Panc1 (cell line): Measurements from ENCODE around the gene TRIO. TPM values are rescaled to one million over a fixed set of nuclear protein-coding genes. Genes with fewer than 3 reads are reported as not detected.

ENCODE experiments used
- ATAC-seq: fragments of 200-7000 bp; cut with Tn5 transposase; 2 replicates; pipeline ENCODE4 v1.9.1; 2020; ENCODE audit warnings: mild to moderate bottlenecking, moderate library complexity
- BruUV-seq: library from RNA; stranded (reverse); fragments of 400-500 nt; replicated peaks from 2 replicates; lab custom pipeline; 2021; lab: Mats Ljungman, UMichigan
- CTCF ChIA-PET: fragments of 300-600 bp; sonication (Branson Sonifier 250); formaldehyde crosslinking; loops from one replicate; lab custom pipeline; 2022; ENCODE audit warnings: antibody characterized with exemption; lab: Charles Lee
- POLR2A ChIA-PET: fragments of 300-600 bp; sonication (Branson Sonifier 250); formaldehyde crosslinking; loops from one replicate; lab custom pipeline; 2022; ENCODE audit warnings: antibody characterized with exemption; lab: Charles Lee
- DNase-seq: peaks from one replicate; pipeline ENCODE4 v3.0.0-alpha.2; 2010; ENCODE audit warnings: low read depth, low spot score
- H3K27ac ChIP-seq: 2 replicates; pipeline ENCODE4 v1.5.1; 2011; ENCODE audit warnings: mild to moderate bottlenecking, low read length, inconsistent platforms
- H3K27me3 ChIP-seq: fragments of 200-500 bp; sonication (Bioruptor generic); 2 replicates; pipeline ENCODE4 v1.6.0; 2014; ENCODE audit warnings: low read length, inconsistent platforms; ENCODE audit not compliant: control insufficient read depth, insufficient read depth
- H3K36me3 ChIP-seq: fragments of 200-500 bp; sonication (Bioruptor generic); 2 replicates; pipeline ENCODE4 v1.5.1; 2014; ENCODE audit warnings: inconsistent platforms, mild to moderate bottlenecking, low read length, moderate library complexity; ENCODE audit not compliant: control insufficient read depth, insufficient read depth
- H3K4me1 ChIP-seq: 2 replicates; pipeline ENCODE4 v1.5.1; 2011; ENCODE audit warnings: inconsistent platforms, mild to moderate bottlenecking, low read length, moderate library complexity; ENCODE audit not compliant: control insufficient read depth, insufficient read depth
- H3K4me3 ChIP-seq, 2 experiments: 2 replicates each; pipeline ENCODE4 v1.5.1; 2011 to 2012; ENCODE audit warnings: low read depth in 2 of 2, low read length in 2 of 2, mild to moderate bottlenecking in 2 of 2, inconsistent platforms in 1 of 2, moderate library complexity in 1 of 2
- H3K9me3 ChIP-seq: fragments of 200-500 bp; sonication (Bioruptor generic); 2 replicates; pipeline ENCODE4 v1.5.1; 2014; ENCODE audit warnings: low read depth, mild to moderate bottlenecking, inconsistent platforms, low read length, moderate library complexity; ENCODE audit not compliant: control insufficient read depth, insufficient read depth
- POLR2AphosphoS5 ChIP-seq: IDR thresholded peaks from 2 replicates; pipeline ENCODE4 v1.6.1; 2012; ENCODE audit warnings: mild to moderate bottlenecking, low read depth, low read length, moderate library complexity
- SIN3A ChIP-seq: IDR thresholded peaks from 2 replicates; pipeline ENCODE4 v1.6.1; 2012; ENCODE audit warnings: low read depth, mild to moderate bottlenecking, low read length, moderate library complexity, borderline replicate concordance; ENCODE audit not compliant: insufficient read depth
- TCF7L2 ChIP-seq: IDR thresholded peaks from 2 replicates; pipeline ENCODE4 v1.6.1; 2011; ENCODE audit warnings: mild to moderate bottlenecking, low read depth, low read length, inconsistent platforms
- in situ Hi-C: cut with HindIII; loops from 2 replicates; pipeline ENCODE4 v1.10.0; 2016; ENCODE audit warnings: low sequenced_read_pairs, low pct_unique_long_range_greater_than_20kb
- intact Hi-C: fragments of 100-400 bp; cut with micrococcal nuclease; formaldehyde crosslinking; loops from one replicate; pipeline ENCODE4 v1.10.0; 2022; ENCODE audit not compliant: unreplicated experiment
- total RNA-seq: library from RNA; stranded (reverse); gene quantifications from one replicate; pipeline ENCODE4 v1.2.1, GENCODE V29; 2021; ENCODE audit not compliant: unreplicated experiment
- TF ChIP-seq, protein P1 (sequence below), 2 experiments: IDR thresholded peaks; 2 replicates each; pipeline ENCODE4 v1.6.1; 2011 to 2012; ENCODE audit warnings: low read depth in 2 of 2, control low read depth in 1 of 2, low read length in 1 of 2, mild to moderate bottlenecking in 1 of 2, moderate library complexity in 1 of 2; ENCODE audit not compliant: insufficient read depth in 1 of 2
- TF ChIP-seq, protein P2 (sequence below): fragments of 450-650 bp; IDR thresholded peaks from 2 replicates; pipeline ENCODE4 v1.5.1; 2017; ENCODE audit warnings: mild to moderate bottlenecking

TRIO gene
- total RNA-seq, 1 experiment from 2014 or later, result 349 TPM

DNA sequence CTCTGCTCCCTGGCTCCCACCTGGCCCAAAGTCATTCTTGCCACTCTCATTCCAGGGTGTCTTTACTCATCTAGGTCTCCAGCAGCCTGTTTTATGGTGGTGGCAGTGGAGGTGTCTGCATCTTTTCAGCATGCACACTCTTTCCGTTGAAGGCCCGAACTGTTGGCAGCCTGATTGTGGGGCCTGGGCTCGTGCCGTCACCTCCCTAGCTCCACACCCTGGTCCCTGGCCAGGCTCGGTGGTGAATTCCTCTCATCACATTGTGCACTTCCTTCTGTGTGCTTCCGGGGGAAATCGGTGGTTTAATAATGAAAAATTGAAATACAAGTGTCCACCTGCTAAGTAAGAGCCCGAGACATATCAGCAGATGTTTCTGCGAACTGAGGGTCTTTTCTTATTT is 214.3 kb downstream of the TRIO start:
- no peak for TF ChIP-seq POLR2AphosphoS5
- TF ChIP-seq TCF7L2, result no peak
- TF ChIP-seq, protein P1, sequence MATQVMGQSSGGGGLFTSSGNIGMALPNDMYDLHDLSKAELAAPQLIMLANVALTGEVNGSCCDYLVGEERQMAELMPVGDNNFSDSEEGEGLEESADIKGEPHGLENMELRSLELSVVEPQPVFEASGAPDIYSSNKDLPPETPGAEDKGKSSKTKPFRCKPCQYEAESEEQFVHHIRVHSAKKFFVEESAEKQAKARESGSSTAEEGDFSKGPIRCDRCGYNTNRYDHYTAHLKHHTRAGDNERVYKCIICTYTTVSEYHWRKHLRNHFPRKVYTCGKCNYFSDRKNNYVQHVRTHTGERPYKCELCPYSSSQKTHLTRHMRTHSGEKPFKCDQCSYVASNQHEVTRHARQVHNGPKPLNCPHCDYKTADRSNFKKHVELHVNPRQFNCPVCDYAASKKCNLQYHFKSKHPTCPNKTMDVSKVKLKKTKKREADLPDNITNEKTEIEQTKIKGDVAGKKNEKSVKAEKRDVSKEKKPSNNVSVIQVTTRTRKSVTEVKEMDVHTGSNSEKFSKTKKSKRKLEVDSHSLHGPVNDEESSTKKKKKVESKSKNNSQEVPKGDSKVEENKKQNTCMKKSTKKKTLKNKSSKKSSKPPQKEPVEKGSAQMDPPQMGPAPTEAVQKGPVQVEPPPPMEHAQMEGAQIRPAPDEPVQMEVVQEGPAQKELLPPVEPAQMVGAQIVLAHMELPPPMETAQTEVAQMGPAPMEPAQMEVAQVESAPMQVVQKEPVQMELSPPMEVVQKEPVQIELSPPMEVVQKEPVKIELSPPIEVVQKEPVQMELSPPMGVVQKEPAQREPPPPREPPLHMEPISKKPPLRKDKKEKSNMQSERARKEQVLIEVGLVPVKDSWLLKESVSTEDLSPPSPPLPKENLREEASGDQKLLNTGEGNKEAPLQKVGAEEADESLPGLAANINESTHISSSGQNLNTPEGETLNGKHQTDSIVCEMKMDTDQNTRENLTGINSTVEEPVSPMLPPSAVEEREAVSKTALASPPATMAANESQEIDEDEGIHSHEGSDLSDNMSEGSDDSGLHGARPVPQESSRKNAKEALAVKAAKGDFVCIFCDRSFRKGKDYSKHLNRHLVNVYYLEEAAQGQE (IDR thresholded peaks at IDR 0.05; ENCODE audit: insufficient read depth in 1 of 2, low read depth in 2 of 2, low read length in 1 of 2), result no peak
- TF ChIP-seq SIN3A, result no peak
- TF ChIP-seq, protein P2, sequence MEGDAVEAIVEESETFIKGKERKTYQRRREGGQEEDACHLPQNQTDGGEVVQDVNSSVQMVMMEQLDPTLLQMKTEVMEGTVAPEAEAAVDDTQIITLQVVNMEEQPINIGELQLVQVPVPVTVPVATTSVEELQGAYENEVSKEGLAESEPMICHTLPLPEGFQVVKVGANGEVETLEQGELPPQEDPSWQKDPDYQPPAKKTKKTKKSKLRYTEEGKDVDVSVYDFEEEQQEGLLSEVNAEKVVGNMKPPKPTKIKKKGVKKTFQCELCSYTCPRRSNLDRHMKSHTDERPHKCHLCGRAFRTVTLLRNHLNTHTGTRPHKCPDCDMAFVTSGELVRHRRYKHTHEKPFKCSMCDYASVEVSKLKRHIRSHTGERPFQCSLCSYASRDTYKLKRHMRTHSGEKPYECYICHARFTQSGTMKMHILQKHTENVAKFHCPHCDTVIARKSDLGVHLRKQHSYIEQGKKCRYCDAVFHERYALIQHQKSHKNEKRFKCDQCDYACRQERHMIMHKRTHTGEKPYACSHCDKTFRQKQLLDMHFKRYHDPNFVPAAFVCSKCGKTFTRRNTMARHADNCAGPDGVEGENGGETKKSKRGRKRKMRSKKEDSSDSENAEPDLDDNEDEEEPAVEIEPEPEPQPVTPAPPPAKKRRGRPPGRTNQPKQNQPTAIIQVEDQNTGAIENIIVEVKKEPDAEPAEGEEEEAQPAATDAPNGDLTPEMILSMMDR, result no peak
- Histone ChIP-seq H3K4me3 (no peak overlapping the region), H3K4me1 (peaks cover 4% of the 10 kb centered on the region; the same call in 1 of the 2 replicates), H3K27me3 (no peaks in the 10 kb centered on the region), H3K9me3 (no peaks in the 10 kb centered on the region), H3K27ac (no peak overlapping the region), H3K36me3 (peaks cover 52% of the 10 kb centered on the region)
- no peak; the same call in 1 of the 2 replicates for ATAC-seq
- ChIA-PET CTCF (no interaction called here), POLR2A (no interaction called here)
- intact Hi-C loops (no loop called here), in situ Hi-C loops (no loop called here)
- no peak for DNase-seq
- no TSS peak for BruUV-seq

DNA sequence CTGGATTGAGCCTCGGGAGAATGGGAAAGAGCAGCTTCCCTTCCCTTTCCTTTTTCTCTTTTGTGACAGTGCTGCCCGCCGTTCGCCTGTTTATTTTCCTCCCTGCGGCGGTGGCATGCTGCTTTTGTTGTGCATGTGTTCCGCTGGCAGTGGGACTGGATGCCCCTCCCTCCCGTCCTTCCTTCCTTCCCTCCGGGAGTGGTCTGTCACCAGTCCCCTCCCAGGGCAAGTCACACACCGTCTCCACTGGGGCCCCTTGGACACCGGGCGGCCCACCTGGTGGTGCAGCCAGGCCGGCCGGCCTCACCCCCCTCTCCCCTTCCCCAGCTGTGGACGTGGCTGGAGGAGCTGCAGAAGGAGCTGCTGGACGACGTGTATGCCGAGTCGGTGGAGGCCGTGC is 214.7 kb downstream of the TRIO start:
- POLR2A ChIA-PET, result no interaction called here

More for the DNA sequence above, 214.7 kb downstream of the TRIO start:
- H3K27ac ChIP-seq, result no peak overlapping the region
- BruUV-seq, result no TSS peak
- intact Hi-C loops (no loop called here), in situ Hi-C loops (no loop called here)
- TF ChIP-seq TCF7L2, result no peak
- TF ChIP-seq SIN3A, result no peak
- TF ChIP-seq, protein P1 (IDR thresholded peaks at IDR 0.05; ENCODE audit: insufficient read depth in 1 of 2, low read depth in 2 of 2, low read length in 1 of 2), result no peak
- no peak for TF ChIP-seq POLR2AphosphoS5
- TF ChIP-seq, protein P2, result no peak
- ATAC-seq, result no peak
- CTCF ChIA-PET, result no interaction called here
- no peaks in the 10 kb centered on the region for H3K27me3 ChIP-seq
- no peaks in the 10 kb centered on the region for H3K9me3 ChIP-seq
- no peak for DNase-seq
- H3K4me1 ChIP-seq, result peaks cover 4% of the 10 kb centered on the region; the same call in 1 of the 2 replicates
- no peak overlapping the region for H3K4me3 ChIP-seq
- H3K36me3 ChIP-seq, result peaks cover 51% of the 10 kb centered on the region
